Pancreas (tissue), 10 donors: ENCODE data around the gene PNLIPRP2. TPM values are rescaled to one million over a fixed set of nuclear protein-coding genes. Genes with fewer than 3 reads are reported as not detected.

ENCODE experiments used
- ATAC-seq, 4 donors: fragments of 200-7000 bp; cut with Tn5 transposase; one replicate each; pipeline versions ENCODE4 v1.8.0 to v1.9.1; 2020; ENCODE audit warnings: mild to moderate bottlenecking in 4 of 4, moderate library complexity in 4 of 4
- DNase-seq, 6 donors: peaks; one replicate each; pipeline ENCODE4 v3.0.0-alpha.2; 2020
- FAIRE-seq: peaks from 2 replicates; lab custom pipeline; 2012; peaks lifted over from hg19 to GRCh38; lab: Jason Lieb, UNC
- H3K27ac ChIP-seq, 4 donors: fragments of 200-600 bp; sonication (generic); 1 replicate in 3 of 4; 2 replicates in 1 of 4; pipeline versions ENCODE4 v1.5.0 to v1.8.0; 2020
- H3K27me3 ChIP-seq, 4 donors: fragments of 200-600 bp; one replicate each; pipeline ENCODE4 v1.8.0; 2021
- H3K36me3 ChIP-seq, 3 donors: fragments of 200-600 bp; sonication (generic) in 1 of 3; one replicate each; pipeline versions ENCODE4 v1.5.0 to v1.8.0; 2020 to 2021
- H3K4me1 ChIP-seq, 3 donors: fragments of 200-600 bp; one replicate each; pipeline ENCODE4 v1.8.0; 2021
- H3K4me3 ChIP-seq, 4 donors: fragments of 200-600 bp; sonication (generic) in 2 of 4; one replicate each; pipeline versions ENCODE4 v1.5.0 to v1.8.0; 2020 to 2021
- H3K9me3 ChIP-seq, 4 donors: fragments of 200-600 bp; one replicate each; pipeline ENCODE4 v1.8.0; 2021
- WGBS, 2 donors: extraction: QIAGEN DNeasy Blood & Tissue Kit; methylation state at CpG; one replicate each; pipeline ENCODE4 v1.1.7; 2013; 5-methylcytosine and 5-hydroxymethylcytosine counted together
- intact Hi-C, 3 donors: fragments of 100-400 bp; cut with DNase I; formaldehyde crosslinking; loops; one replicate each; pipeline versions ENCODE4 v1.11.1 to v1.14.2; 2022
- polyA plus RNA-seq, 2 donors: library from polyadenylated mRNA; stranded (reverse); fragments of 200-250 nt; gene quantifications; one replicate each; pipeline ENCODE4 v1.2.3, GENCODE V29; 2013
- total RNA-seq, 6 donors: library from RNA; stranded (reverse); fragmentation: NEBNext Ultra II Directional in 4 of 6; extraction: Animal tissue kit (Norgen Biotek cat#: 25700) in 4 of 6; gene quantifications; one replicate each; pipeline versions ENCODE4 v1.2.1 to v1.2.4, GENCODE V29; 2021 to 2023
- TF ChIP-seq, protein P1 (sequence below), 4 donors: fragments of 200-600 bp; sonication (generic) in 3 of 4; IDR thresholded peaks; one replicate each; pipeline versions ENCODE4 v1.5.0 to v1.8.0; 2021; ENCODE audit warnings: antibody characterized with exemption in 4 of 4
- donor health status: healthy with polysubstance abuse.
- donor health status: DM: no; HTN: no; CAD: no; lungs with moderate emphysema.
- donor health status: DM: no; HTN: no; CAD: no.
- donor health status: control.
- donor health status: control.
- donor health status: Bipolar disorder and iron deficiency.
- donor health status: DM: yes; HTN: yes; CAD: no.
- donor health status: DM: no; HTN: no; CAD: no.
- donor health status: DM: no; HTN: no; CAD: no.
- donor health status: DM: yes; HTN: yes; CAD: no.

The PNLIPRP2 gene
- total and polyA plus RNA-seq, 8 donors: 455 to 7,545 (median 2,236) TPM

DNA sequence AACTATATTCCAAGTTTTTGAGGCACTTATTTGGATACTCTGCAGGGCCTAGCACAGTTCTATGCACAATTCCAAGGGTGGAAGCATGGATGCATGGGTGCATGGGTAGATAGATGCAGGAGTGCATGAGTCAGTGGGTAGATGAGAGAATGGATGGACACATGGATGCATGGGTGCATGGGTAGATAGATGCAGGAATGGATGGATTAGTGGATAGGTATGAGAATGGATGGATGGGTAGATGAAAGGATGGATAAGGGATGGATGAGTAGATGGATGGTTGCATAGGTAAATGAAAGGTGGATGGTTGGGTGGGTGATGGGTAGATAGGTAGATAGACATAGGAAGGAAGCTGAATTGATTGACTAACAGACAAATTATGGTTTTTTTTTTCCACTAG, 15.6 kb downstream of the PNLIPRP2 start:
- H3K36me3 ChIP-seq: peaks cover 3 to 38% (median 6%) of the 10 kb centered on the region in 3 donors
- TF ChIP-seq, protein P1, sequence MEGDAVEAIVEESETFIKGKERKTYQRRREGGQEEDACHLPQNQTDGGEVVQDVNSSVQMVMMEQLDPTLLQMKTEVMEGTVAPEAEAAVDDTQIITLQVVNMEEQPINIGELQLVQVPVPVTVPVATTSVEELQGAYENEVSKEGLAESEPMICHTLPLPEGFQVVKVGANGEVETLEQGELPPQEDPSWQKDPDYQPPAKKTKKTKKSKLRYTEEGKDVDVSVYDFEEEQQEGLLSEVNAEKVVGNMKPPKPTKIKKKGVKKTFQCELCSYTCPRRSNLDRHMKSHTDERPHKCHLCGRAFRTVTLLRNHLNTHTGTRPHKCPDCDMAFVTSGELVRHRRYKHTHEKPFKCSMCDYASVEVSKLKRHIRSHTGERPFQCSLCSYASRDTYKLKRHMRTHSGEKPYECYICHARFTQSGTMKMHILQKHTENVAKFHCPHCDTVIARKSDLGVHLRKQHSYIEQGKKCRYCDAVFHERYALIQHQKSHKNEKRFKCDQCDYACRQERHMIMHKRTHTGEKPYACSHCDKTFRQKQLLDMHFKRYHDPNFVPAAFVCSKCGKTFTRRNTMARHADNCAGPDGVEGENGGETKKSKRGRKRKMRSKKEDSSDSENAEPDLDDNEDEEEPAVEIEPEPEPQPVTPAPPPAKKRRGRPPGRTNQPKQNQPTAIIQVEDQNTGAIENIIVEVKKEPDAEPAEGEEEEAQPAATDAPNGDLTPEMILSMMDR (IDR thresholded peaks at IDR 0.05): no peak
- H3K4me1 ChIP-seq: peaks cover 0 to 8% (median 0%) of the 10 kb centered on the region in 3 donors
- H3K27ac ChIP-seq: no peak overlapping the region
- DNase-seq (no peak), ATAC-seq (peak in 1 of 4 donors; percentile 1), FAIRE-seq (no peak)
- H3K27me3 ChIP-seq: no peaks in the 10 kb centered on the region
- no peaks in the 10 kb centered on the region for H3K9me3 ChIP-seq
- H3K4me3 ChIP-seq: peak overlapping the region in 2 of 4 donors; percentile 15 to 22
- intact Hi-C loops: no loop called here

DNA sequence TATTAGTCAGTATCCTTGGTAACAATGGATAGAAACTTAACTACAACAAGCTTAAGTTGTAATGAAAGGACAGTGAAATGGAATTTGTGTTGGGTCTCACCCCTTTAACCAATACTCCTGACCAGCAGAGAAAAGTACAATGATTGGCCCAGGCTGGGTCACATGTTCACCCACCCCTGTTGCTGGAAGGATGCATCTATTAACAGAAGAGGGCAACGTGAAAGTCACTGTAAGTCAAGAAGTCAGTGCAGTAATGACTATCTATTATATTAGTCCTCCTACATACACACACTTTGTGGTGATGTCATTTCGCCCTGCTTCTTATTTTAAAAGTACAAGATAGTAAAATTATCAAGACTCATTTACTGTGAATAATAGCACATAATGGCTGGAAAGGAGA, 16.2 kb downstream of the PNLIPRP2 start:
- peaks cover 3 to 43% (median 8%) of the 10 kb centered on the region in 3 donors for H3K36me3 ChIP-seq
- peak overlapping the region in 3 of 4 donors; percentile 1 to 22 (median 15) for H3K4me3 ChIP-seq
- no peak overlapping the region for H3K27ac ChIP-seq
- no peaks in the 10 kb centered on the region for H3K27me3 ChIP-seq
- FAIRE-seq (no peak), ATAC-seq (peak in 2 of 4 donors; percentile 5 to 9), DNase-seq (peak in 1 of 6 donors; percentile 19)
- no peaks in the 10 kb centered on the region for H3K9me3 ChIP-seq
- 19 to 26% methylated on average over 2 of the region's 2 CpGs for WGBS, 2 donors
- TF ChIP-seq, protein P1 (IDR thresholded peaks at IDR 0.05): no peak
- intact Hi-C loops: no loop called here
- peaks cover 0 to 14% (median 0%) of the 10 kb centered on the region in 3 donors for H3K4me1 ChIP-seq

DNA sequence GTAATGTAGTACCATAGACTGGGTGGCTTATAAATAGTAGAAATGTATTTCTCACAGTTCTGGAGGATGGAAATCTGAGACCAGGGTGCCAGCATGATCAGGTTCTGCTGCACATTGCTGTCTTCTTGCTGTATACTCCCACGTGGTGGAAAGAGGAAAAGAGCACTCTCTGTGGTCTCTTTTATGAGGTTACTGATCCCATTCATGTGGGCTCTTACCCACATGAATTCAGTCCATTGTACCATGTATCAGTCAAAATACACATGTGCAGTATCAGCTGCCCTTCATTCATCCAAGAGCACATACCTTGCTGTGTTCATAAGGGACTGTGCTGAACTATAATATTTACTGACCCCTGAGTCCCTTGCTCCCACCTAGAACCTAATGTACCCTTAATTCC, 17.1 kb downstream of the PNLIPRP2 start:
- peak in 1 of 6 donors; percentile 12 for DNase-seq
- intact Hi-C loops: no loop called here
- WGBS, 2 donors: 6 to 18% methylated on average over 1 of the region's 1 CpG
- H3K27ac ChIP-seq: no peak overlapping the region
- TF ChIP-seq, protein P1 (IDR thresholded peaks at IDR 0.05): no peak
- peaks cover 3 to 52% (median 14%) of the 10 kb centered on the region in 3 donors for H3K36me3 ChIP-seq
- peaks cover 0 to 22% (median 0%) of the 10 kb centered on the region in 3 donors for H3K4me1 ChIP-seq
- no peaks in the 10 kb centered on the region for H3K27me3 ChIP-seq
- H3K4me3 ChIP-seq: peak overlapping the region in 3 of 4 donors; percentile 2 to 22 (median 15)
- FAIRE-seq: no peak
- ATAC-seq: peak in 2 of 4 donors; percentile 1 to 5
- H3K9me3 ChIP-seq: no peaks in the 10 kb centered on the region

DNA sequence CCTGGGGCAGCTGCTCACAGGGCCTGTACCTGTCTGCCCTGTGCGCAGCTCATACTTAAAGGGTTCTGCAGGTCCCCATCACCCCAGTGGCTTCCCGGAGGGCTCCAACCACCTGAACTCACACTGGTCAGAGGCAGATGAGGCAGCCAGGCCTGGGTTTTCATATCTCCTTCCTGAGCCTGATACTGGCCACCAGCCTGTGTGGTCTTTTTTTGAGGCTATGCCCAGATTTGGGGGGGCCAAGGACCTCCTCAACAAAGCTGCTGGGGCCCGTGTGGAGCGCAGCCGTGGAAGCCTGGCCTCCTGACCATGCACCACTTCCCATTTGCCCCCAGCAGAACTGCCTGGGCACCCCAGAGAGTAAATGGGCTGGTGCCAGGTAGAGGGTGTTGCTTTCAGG, 25.7 kb downstream of the PNLIPRP2 start:
- H3K27ac ChIP-seq: peak overlapping the region in 2 of 4 donors; percentile 7 to 39
- DNase-seq: peak in 3 of 6 donors; percentile 58 to 77 (median 65)
- ATAC-seq: peak in 3 of 4 donors; percentile 3 to 6 (median 5)
- H3K27me3 ChIP-seq: no peaks in the 10 kb centered on the region
- no peak for FAIRE-seq
- TF ChIP-seq, protein P1 (IDR thresholded peaks at IDR 0.05): no peak
- no peaks in the 10 kb centered on the region for H3K9me3 ChIP-seq
- no peak overlapping the region for H3K4me3 ChIP-seq
- H3K36me3 ChIP-seq: peaks cover 0 to 47% (median 15%) of the 10 kb centered on the region in 3 donors
- 45 to 56% methylated on average over 5 of the region's 5 CpGs for WGBS, 2 donors
- peaks cover 6 to 27% (median 10%) of the 10 kb centered on the region in 3 donors for H3K4me1 ChIP-seq
- intact Hi-C loops: no loop called here

DNA sequence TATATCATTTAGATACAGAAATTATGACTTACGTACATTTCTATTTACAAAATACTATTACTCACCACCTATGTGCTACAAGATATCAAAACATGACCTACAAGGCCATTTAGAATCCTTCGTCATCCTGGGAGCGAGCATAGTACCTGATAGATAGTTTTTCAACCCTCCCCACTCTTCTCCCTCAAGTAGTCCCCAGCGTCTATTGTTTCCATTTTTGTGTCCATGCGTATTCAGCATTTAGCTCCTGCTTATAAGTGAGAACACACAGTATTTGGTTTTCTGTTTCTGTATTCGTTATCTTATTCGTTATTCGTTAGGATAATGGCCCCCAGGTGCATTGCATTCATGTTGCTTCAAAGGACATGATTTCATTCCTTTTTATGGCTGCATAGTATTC, 28.1 kb downstream of the PNLIPRP2 start:
- no peaks in the 10 kb centered on the region for H3K27me3 ChIP-seq
- peaks cover 0 to 24% (median 7%) of the 10 kb centered on the region in 3 donors for H3K36me3 ChIP-seq
- ATAC-seq (peak; percentile 14 to 42 (median 20)), DNase-seq (no peak), FAIRE-seq (no peak)
- H3K9me3 ChIP-seq: no peaks in the 10 kb centered on the region
- peak overlapping the region in 1 of 4 donors; percentile 8 for H3K4me3 ChIP-seq
- H3K27ac ChIP-seq: peak overlapping the region in 2 of 4 donors; percentile 3 to 23
- 40 to 43% methylated on average over 8 of the region's 8 CpGs for WGBS, 2 donors
- intact Hi-C loops: no loop called here
- peaks cover 4 to 18% (median 6%) of the 10 kb centered on the region in 3 donors for H3K4me1 ChIP-seq
- TF ChIP-seq, protein P1 (IDR thresholded peaks at IDR 0.05): no peak
